Loucy (cell line): ENCODE results near the gene TRIM22.

Experiments
- H2AFZ ChIP-seq: fragments of 200-600 bp; sonication (generic); 2 replicates; pipeline ENCODE4 v1.6.0; 2016; ENCODE audit warnings: antibody characterized with exemption, mild to moderate bottlenecking, low read length, moderate library complexity
- H3F3A ChIP-seq: fragments of 200-600 bp; 2 replicates; pipeline ENCODE4 v1.6.0; 2016; ENCODE audit warnings: antibody characterized with exemption, low read depth, mild to moderate bottlenecking
- H3K27me3 ChIP-seq: fragments of 200-600 bp; sonication (generic); 2 replicates; pipeline ENCODE4 v1.6.1; 2014; ENCODE audit warnings: low read length, mild to moderate bottlenecking; ENCODE audit not compliant: insufficient read depth, poor library complexity, severe bottlenecking
- H3K36me3 ChIP-seq: fragments of 200-600 bp; sonication (generic); 2 replicates; pipeline ENCODE4 v1.6.1; 2016; ENCODE audit warnings: low read length; ENCODE audit not compliant: insufficient read depth
- H3K4me1 ChIP-seq: fragments of 200-600 bp; sonication (generic); 2 replicates; pipeline ENCODE4 v1.5.1; 2014; ENCODE audit warnings: low read length, mild to moderate bottlenecking; ENCODE audit not compliant: insufficient read depth, poor library complexity, severe bottlenecking
- H3K4me2 ChIP-seq: fragments of 200-600 bp; sonication (generic); 2 replicates; pipeline ENCODE4 v1.6.0; 2014; ENCODE audit warnings: antibody characterized with exemption, low read length, low read depth, mild to moderate bottlenecking; ENCODE audit not compliant: poor library complexity, severe bottlenecking
- H3K4me3 ChIP-seq: fragments of 200-600 bp; sonication (generic); 2 replicates; pipeline ENCODE4 v1.5.1; 2014; ENCODE audit warnings: low read length, mild to moderate bottlenecking, mixed read lengths; ENCODE audit not compliant: poor library complexity, severe bottlenecking
- H3K79me2 ChIP-seq: fragments of 200-600 bp; sonication (generic); 2 replicates; pipeline ENCODE4 v1.6.1; 2014; ENCODE audit warnings: low read length; ENCODE audit not compliant: insufficient read depth
- H3K9ac ChIP-seq: fragments of 200-600 bp; sonication (generic); 2 replicates; pipeline ENCODE4 v1.6.0; 2014; ENCODE audit warnings: mild to moderate bottlenecking, low read depth, low read length, moderate library complexity; ENCODE audit not compliant: poor library complexity, severe bottlenecking
- H3K9me2 ChIP-seq: fragments of 200-600 bp; sonication (generic); replicated peaks from 2 replicates; pipeline ENCODE4 v1.6.1; 2016; ENCODE audit warnings: low read depth, low read length, mixed read lengths
- H3K9me3 ChIP-seq: fragments of 200-600 bp; sonication (generic); 2 replicates; pipeline ENCODE4 v1.6.1; 2014; ENCODE audit warnings: mild to moderate bottlenecking, antibody characterized with exemption, low read length, low read depth; ENCODE audit not compliant: insufficient read depth
- H4K20me1 ChIP-seq: fragments of 200-600 bp; sonication (generic); 2 replicates; pipeline ENCODE4 v1.6.0; 2014; ENCODE audit warnings: antibody characterized with exemption, low read length, mild to moderate bottlenecking; ENCODE audit not compliant: insufficient read depth, poor library complexity, severe bottlenecking
- EZH2phosphoT487 ChIP-seq: fragments of 200-600 bp; IDR thresholded peaks from 2 replicates; pipeline ENCODE4 v1.6.1; 2018; ENCODE audit warnings: antibody characterized with exemption, mild to moderate bottlenecking, moderate library complexity, borderline replicate concordance
- TF ChIP-seq, protein P1 (sequence below): fragments of 200-600 bp; sonication (generic); conservative IDR thresholded peaks from 2 replicates; pipeline ENCODE4 v1.5.1; 2014; ENCODE audit warnings: mild to moderate bottlenecking, antibody characterized with exemption, low read length

The TRIM22 gene

GRCh38 chr11:5726351-5726750 is 36.8 kb downstream of the TRIM22 start:
- no peak overlapping the region for H2AFZ ChIP-seq
- no peaks in the 10 kb centered on the region for H3K36me3 ChIP-seq
- H3K4me3 ChIP-seq = no peak overlapping the region
- no peaks in the 10 kb centered on the region for H3K27me3 ChIP-seq
- H3K9me2 ChIP-seq = no peaks in the 10 kb centered on the region
- no peaks in the 10 kb centered on the region for H3F3A ChIP-seq
- no peaks in the 10 kb centered on the region for H4K20me1 ChIP-seq
- H3K9ac ChIP-seq = no peak overlapping the region
- H3K4me2 ChIP-seq = no peak overlapping the region
- H3K4me1 ChIP-seq = no peaks in the 10 kb centered on the region
- H3K9me3 ChIP-seq = no peaks in the 10 kb centered on the region
- TF ChIP-seq, protein P1, sequence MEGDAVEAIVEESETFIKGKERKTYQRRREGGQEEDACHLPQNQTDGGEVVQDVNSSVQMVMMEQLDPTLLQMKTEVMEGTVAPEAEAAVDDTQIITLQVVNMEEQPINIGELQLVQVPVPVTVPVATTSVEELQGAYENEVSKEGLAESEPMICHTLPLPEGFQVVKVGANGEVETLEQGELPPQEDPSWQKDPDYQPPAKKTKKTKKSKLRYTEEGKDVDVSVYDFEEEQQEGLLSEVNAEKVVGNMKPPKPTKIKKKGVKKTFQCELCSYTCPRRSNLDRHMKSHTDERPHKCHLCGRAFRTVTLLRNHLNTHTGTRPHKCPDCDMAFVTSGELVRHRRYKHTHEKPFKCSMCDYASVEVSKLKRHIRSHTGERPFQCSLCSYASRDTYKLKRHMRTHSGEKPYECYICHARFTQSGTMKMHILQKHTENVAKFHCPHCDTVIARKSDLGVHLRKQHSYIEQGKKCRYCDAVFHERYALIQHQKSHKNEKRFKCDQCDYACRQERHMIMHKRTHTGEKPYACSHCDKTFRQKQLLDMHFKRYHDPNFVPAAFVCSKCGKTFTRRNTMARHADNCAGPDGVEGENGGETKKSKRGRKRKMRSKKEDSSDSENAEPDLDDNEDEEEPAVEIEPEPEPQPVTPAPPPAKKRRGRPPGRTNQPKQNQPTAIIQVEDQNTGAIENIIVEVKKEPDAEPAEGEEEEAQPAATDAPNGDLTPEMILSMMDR = no peak
- no peak for TF ChIP-seq EZH2phosphoT487
- no peaks in the 10 kb centered on the region for H3K79me2 ChIP-seq

DNA sequence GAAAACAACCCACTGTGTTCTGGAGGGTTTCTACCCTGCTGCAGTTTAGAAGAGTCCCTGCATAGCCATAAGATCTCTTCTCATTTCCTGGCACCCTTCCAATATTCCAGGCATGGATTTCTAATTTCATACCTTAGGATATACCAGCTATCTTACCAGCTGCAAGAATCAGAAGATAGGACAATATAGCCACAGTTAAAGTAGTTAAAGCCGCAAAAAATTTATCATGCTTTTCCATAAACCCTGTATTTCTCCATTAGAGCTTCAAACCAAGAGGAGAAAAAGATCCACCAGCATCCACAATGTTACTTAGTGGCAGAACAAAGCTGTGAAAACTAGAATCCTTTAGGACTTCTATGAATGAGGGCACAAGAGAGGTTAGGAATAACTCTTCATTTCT is 38.1 kb downstream of the TRIM22 start:
- TF ChIP-seq EZH2phosphoT487 = no peak
- TF ChIP-seq, protein P1 = no peak
- H4K20me1 ChIP-seq = no peaks in the 10 kb centered on the region
- no peaks in the 10 kb centered on the region for H3K27me3 ChIP-seq
- H3K79me2 ChIP-seq = no peaks in the 10 kb centered on the region
- 0 out of 2 replicates have a peak, but pooled peaks cover 4% of the 10 kb centered on the region for H3K9me2 ChIP-seq
- H3K36me3 ChIP-seq = no peaks in the 10 kb centered on the region
- no peak overlapping the region for H3K4me2 ChIP-seq
- no peaks in the 10 kb centered on the region for H3K4me1 ChIP-seq
- H3K9me3 ChIP-seq = no peaks in the 10 kb centered on the region
- no peak overlapping the region for H3K9ac ChIP-seq
- H2AFZ ChIP-seq = no peak overlapping the region
- H3F3A ChIP-seq = no peaks in the 10 kb centered on the region
- no peak overlapping the region for H3K4me3 ChIP-seq

DNA sequence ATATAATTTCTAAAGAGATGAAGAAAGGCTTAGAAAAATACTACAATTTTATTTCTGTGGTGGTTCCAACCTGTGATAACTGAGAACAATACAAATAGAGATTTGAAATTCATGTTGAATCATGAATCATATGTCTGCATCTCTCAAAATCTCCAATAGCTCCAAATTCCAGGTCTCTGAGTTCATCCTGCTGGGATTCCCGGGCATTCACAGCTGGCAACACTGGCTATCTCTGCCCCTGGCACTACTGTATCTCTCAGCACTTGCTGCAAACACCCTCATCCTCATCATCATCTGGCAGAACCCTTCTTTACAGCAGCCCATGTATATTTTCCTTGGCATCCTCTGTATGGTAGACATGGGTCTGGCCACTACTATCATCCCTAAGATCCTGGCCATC is 46.8 kb downstream of the TRIM22 start, which contains the start of gene OR56B1:
OR56B1 (plus strand) TSS at position 53 of the 400 bp plus-strand sequence; CDS start at position 122, 69 bp downstream.
- Histone ChIP-seq H3F3A (no peaks in the 10 kb centered on the region), H3K36me3 (no peaks in the 10 kb centered on the region), H2AFZ (no peak within 1 kb of the TSS), H3K79me2 (no peaks in the 10 kb centered on the region), H4K20me1 (no peaks in the 10 kb centered on the region), H3K4me2 (no peak within 1 kb of the TSS), H3K4me1 (no peaks in the 10 kb centered on the region), H3K27me3 (no peaks in the 10 kb centered on the region), H3K9ac (no peak within 1 kb of the TSS), H3K4me3 (no peak within 1 kb of the TSS), H3K9me2 (0 out of 2 replicates have a peak, but pooled peaks cover 5% of the 10 kb centered on the region), H3K9me3 (no peaks in the 10 kb centered on the region)
- TF ChIP-seq, protein P1 = no peak
- TF ChIP-seq EZH2phosphoT487 = no peak
